Mesothelial cell of epicardium (in vitro differentiated cells): ENCODE measurements around the gene LIPM. TPM values are rescaled to one million over a fixed set of nuclear protein-coding genes. Genes with fewer than 3 reads are reported as not detected.
"Not testable (repeated sequence)": the region's sequence is repeated elsewhere in the genome, so short reads cannot be mapped to it uniquely, and the experiment has no call there.

ENCODE experiments used
- DNase-seq, 2 experiments: peaks; one replicate each; pipeline ENCODE4 v3.0.0; 2021; ENCODE audit warnings: low spot score in 2 of 2; ENCODE audit not compliant: unreplicated experiment in 2 of 2
- H3K27ac Mint-ChIP-seq: 2 replicates; pipeline ENCODE4 v1.8.0; 2021; ENCODE audit warnings: mixed read lengths
- H3K27me3 Mint-ChIP-seq: 2 replicates; pipeline ENCODE4 v1.8.0; 2021; ENCODE audit warnings: low read depth, mixed read lengths
- H3K36me3 Mint-ChIP-seq: 2 replicates; pipeline ENCODE4 v1.8.0; 2021; ENCODE audit warnings: mixed read lengths
- H3K4me1 Mint-ChIP-seq: 2 replicates; pipeline ENCODE4 v1.8.0; 2021; ENCODE audit warnings: mixed read lengths
- H3K4me3 Mint-ChIP-seq: 2 replicates; pipeline ENCODE4 v1.8.0; 2021; ENCODE audit warnings: mild to moderate bottlenecking, moderate library complexity, mixed read lengths
- H3K9me3 Mint-ChIP-seq: 2 replicates; pipeline ENCODE4 v1.8.0; 2021; ENCODE audit warnings: mixed read lengths
- total RNA-seq: library from RNA; stranded (reverse); gene quantifications from 3 replicates; pipeline ENCODE4 v1.2.1, GENCODE V29; 2021
- TF ChIP-seq, protein P1 (sequence below): fragments of 200-600 bp; sonication (generic); IDR thresholded peaks from one replicate; pipeline ENCODE4 v1.5.0; 2021; ENCODE audit warnings: antibody characterized with exemption; ENCODE audit not compliant: unreplicated experiment

LIPM gene
- total RNA-seq, 1 donor from 2014 or later = not detected

DNA sequence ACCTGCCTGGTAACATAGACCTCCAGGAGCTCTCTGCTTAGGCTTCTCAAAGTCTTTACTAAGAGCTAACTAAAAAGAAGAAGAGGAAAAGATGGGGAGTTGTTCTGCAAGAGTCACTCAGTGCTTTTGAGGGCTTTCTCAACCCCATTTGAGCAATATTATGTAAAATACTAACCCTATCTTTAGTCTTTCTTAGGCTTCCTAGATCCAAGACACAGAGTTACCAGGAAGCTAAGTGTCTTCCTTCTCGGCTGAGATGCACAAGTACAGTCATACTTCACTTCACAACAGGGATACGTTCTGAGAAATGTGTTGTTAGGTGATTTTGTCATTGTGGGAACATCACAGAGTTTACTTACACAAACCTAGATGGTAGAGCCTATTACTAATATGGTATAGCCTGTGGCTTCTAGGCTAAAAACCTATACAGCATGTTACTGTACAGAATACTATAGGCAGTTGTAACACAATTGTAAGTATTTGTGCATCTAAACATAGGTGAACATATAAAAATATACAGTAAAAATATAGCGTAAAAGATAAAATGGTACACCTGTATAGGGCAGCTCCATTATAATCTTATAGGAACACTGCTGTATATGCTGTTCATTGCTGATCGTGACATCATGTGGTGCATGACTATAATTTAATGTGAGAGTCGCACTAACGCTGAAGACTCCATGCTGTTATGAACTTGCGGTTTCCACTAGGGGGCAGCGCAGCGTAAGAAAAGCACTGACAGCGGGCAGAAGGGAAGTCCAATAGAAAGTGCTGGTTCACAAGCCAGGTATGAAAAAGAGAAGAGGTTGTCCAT, 32.8 kb downstream of the LIPM start:
- TF ChIP-seq, protein P1, sequence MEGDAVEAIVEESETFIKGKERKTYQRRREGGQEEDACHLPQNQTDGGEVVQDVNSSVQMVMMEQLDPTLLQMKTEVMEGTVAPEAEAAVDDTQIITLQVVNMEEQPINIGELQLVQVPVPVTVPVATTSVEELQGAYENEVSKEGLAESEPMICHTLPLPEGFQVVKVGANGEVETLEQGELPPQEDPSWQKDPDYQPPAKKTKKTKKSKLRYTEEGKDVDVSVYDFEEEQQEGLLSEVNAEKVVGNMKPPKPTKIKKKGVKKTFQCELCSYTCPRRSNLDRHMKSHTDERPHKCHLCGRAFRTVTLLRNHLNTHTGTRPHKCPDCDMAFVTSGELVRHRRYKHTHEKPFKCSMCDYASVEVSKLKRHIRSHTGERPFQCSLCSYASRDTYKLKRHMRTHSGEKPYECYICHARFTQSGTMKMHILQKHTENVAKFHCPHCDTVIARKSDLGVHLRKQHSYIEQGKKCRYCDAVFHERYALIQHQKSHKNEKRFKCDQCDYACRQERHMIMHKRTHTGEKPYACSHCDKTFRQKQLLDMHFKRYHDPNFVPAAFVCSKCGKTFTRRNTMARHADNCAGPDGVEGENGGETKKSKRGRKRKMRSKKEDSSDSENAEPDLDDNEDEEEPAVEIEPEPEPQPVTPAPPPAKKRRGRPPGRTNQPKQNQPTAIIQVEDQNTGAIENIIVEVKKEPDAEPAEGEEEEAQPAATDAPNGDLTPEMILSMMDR = peak; percentile 80
- no peaks in the 10 kb centered on the region for H3K4me1 Mint-ChIP-seq
- H3K4me3 Mint-ChIP-seq = no peak overlapping the region
- peak; percentile 41 to 85 for DNase-seq
- no peak overlapping the region for H3K27ac Mint-ChIP-seq
- H3K27me3 Mint-ChIP-seq = peaks cover 21% of the 10 kb centered on the region
- H3K9me3 Mint-ChIP-seq = no peaks in the 10 kb centered on the region
- H3K36me3 Mint-ChIP-seq = no peaks in the 10 kb centered on the region

DNA sequence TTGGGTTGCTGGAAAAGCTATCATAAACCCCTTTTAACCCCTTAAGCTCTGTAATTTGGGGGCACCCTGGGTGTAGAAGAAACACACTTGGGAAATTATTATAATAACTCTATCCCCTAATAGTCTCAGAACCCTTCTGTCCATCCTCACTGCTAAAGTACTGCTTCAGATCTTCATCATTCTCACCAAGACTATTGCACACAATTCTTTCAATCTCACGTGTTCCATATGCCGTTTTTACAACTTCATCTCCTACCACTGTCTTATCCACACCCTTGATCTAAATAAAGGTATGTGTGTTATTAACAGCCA, 33.3 kb downstream of the LIPM start:
- TF ChIP-seq, protein P1 = no peak
- H3K4me3 Mint-ChIP-seq = no peak overlapping the region
- no peaks in the 10 kb centered on the region for H3K36me3 Mint-ChIP-seq
- no peak overlapping the region for H3K27ac Mint-ChIP-seq
- no peaks in the 10 kb centered on the region for H3K4me1 Mint-ChIP-seq
- peaks cover 17% of the 10 kb centered on the region for H3K27me3 Mint-ChIP-seq
- no peak for DNase-seq
- no peaks in the 10 kb centered on the region for H3K9me3 Mint-ChIP-seq

DNA sequence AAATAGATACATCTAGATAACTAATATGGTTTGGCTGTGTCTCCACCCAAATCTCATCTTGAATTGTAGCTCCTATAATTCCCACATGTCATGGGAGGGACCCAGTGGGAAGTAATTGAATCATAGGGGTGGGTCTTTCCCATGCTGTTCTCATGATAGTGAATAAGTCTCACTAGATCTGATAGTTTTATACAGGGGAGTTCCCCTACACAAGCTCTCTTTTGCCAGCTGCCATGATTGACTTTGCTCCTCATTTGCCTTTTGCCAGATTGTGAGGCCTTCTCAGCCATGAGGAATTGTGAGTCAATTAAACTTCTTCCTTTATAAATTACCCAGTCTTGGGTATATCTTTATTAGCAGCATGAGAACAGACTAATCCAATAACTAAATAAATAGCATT, 35.1 kb downstream of the LIPM start:
- H3K36me3 Mint-ChIP-seq, H3K9me3 Mint-ChIP-seq, H3K27ac Mint-ChIP-seq, H3K4me3 Mint-ChIP-seq, H3K4me1 Mint-ChIP-seq, DNase-seq: not testable (repeated sequence)
- H3K27me3 Mint-ChIP-seq = peaks cover 15% of the 10 kb centered on the region

DNA sequence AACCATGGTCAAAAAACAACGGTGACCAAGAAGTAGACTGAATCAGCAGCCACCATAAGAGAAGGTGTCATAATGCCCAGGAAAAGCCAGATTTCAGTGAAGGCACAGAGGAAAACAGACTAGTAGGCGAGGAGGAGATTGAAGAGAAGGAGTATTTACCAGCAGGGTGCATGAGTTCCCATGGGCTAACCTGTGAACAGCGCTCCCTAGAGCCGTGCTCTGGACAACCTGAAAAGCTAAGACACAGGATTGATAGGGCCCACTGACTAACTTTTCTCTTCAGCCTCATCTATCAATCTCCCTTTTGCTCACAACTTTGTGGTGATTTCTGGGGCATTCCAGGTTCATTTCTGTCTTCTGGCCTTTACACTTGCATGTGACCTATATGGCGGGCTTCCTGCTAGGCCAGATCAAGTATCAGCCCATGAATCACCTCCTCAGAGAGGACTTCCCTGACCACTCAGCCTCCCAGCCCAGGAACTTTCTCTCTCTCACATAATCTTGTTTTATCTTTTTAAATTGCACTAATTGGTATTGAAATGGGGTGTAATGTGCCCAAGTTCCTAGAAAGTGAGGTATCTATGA, 36.3 kb downstream of the LIPM start:
- DNase-seq = no peak
- H3K4me3 Mint-ChIP-seq = no peak overlapping the region
- TF ChIP-seq, protein P1 = no peak
- no peaks in the 10 kb centered on the region for H3K36me3 Mint-ChIP-seq
- no peak overlapping the region for H3K27ac Mint-ChIP-seq
- no peaks in the 10 kb centered on the region for H3K4me1 Mint-ChIP-seq
- H3K9me3 Mint-ChIP-seq = no peaks in the 10 kb centered on the region
- peaks cover 13% of the 10 kb centered on the region for H3K27me3 Mint-ChIP-seq

DNA sequence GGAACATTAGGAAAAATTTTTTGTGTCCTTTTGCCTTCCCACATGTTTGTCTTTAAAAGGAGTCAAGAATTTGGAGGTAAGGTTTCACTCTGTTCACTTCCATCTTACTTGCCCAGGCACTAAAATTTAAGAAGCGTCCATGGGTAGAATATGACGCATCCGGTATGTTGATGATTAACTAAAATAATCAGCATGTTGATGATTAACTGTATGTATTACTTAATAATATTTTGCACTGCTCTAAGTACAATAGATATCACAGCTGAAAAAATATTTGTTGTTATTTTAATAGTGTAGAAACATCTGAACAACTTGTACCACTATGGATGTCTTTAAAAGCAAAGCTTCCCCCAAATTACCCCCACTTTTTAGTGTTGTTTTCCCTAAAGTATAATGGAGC, 37.6 kb downstream of the LIPM start:
- Mint-ChIP-seq H3K36me3 (no peaks in the 10 kb centered on the region), H3K4me3 (no peak overlapping the region), H3K4me1 (no peaks in the 10 kb centered on the region), H3K27me3 (peaks cover 13% of the 10 kb centered on the region), H3K27ac (no peak overlapping the region), H3K9me3 (no peaks in the 10 kb centered on the region)
- no peak for DNase-seq
- TF ChIP-seq, protein P1 = no peak

DNA sequence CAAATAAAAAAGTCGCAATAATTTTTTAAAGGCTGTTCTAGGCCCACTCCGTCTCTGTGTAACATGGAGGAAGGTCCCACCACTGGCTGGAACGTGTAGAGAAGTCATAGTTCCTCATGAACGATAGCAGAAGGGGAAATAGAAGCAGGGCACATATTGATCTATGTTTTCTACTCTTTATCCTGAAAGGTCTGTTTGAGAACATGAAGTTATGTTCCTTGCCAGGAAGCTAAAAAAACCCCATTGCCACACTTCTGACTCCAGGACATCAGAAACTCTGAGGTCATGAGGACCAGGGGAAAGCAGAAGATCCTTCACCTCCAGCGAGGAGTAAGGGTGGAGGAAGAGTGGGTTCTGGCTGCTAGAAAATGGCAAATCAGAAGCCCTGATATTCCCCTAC, 38.4 kb downstream of the LIPM start:
- Mint-ChIP-seq H3K36me3 (no peaks in the 10 kb centered on the region), H3K9me3 (peaks cover 3% of the 10 kb centered on the region), H3K27me3 (peaks cover 13% of the 10 kb centered on the region), H3K4me1 (no peaks in the 10 kb centered on the region), H3K4me3 (no peak overlapping the region), H3K27ac (no peak overlapping the region)
- DNase-seq = no peak
- TF ChIP-seq, protein P1 = no peak
